OCI-LY7 (cell line): ENCODE results near the gene MRPL42. TPM values are rescaled to one million over a fixed set of nuclear protein-coding genes. Genes with fewer than 3 reads are reported as not detected.

Experiments used
- BruUV-seq: library from RNA; stranded (reverse); fragments of 400-500 nt; replicated peaks from 2 replicates; lab custom pipeline; 2021; lab: Mats Ljungman, UMichigan
- CTCF ChIA-PET: fragments of 300-600 bp; sonication (Branson Sonifier 250); formaldehyde crosslinking; loops from one replicate; lab custom pipeline; 2022; ENCODE audit warnings: antibody characterized with exemption; ENCODE audit not compliant: unreplicated experiment; lab: Charles Lee
- POLR2A ChIA-PET: fragments of 300-600 bp; sonication (Branson Sonifier 250); formaldehyde crosslinking; loops from one replicate; lab custom pipeline; 2022; ENCODE audit warnings: antibody characterized with exemption; lab: Charles Lee
- DNase-seq: peaks from one replicate; pipeline ENCODE4 v3.0.0-alpha.2; 2015; ENCODE audit warnings: low spot score
- H2AFZ ChIP-seq: fragments of 200-600 bp; sonication (generic), shearing (Covaris generic); 2 replicates; pipeline ENCODE4 v1.6.1; 2014; ENCODE audit warnings: mild to moderate bottlenecking, antibody characterized with exemption, low read length, moderate library complexity
- H3K27ac ChIP-seq: fragments of 200-600 bp; sonication (generic); 2 replicates; pipeline ENCODE4 v1.5.1; 2014; ENCODE audit warnings: mixed run types, low read depth, mild to moderate bottlenecking, moderate library complexity, low read length, inconsistent platforms; ENCODE audit not compliant: poor library complexity, severe bottlenecking
- H3K36me3 ChIP-seq: fragments of 200-600 bp; sonication (generic); 2 replicates; pipeline ENCODE4 v1.6.1; 2014; ENCODE audit warnings: mild to moderate bottlenecking, antibody characterized with exemption, low read length, moderate library complexity, mixed read lengths; ENCODE audit not compliant: insufficient read depth
- H3K4me1 ChIP-seq: fragments of 200-600 bp; sonication (generic); 2 replicates; pipeline ENCODE4 v1.5.1; 2014; ENCODE audit warnings: mild to moderate bottlenecking, low read length; ENCODE audit not compliant: insufficient read depth, poor library complexity, severe bottlenecking
- H3K4me2 ChIP-seq: fragments of 200-600 bp; sonication (generic); 2 replicates; pipeline ENCODE4 v1.6.1; 2014; ENCODE audit warnings: mild to moderate bottlenecking, low read length
- H3K4me3 ChIP-seq: fragments of 200-600 bp; sonication (generic); 2 replicates; pipeline ENCODE4 v1.5.1; 2014; ENCODE audit warnings: mild to moderate bottlenecking, low read depth, low read length; ENCODE audit not compliant: poor library complexity, severe bottlenecking
- H3K79me2 ChIP-seq: fragments of 200-600 bp; sonication (generic); 2 replicates; pipeline ENCODE4 v1.6.1; 2016; ENCODE audit warnings: low read depth, mild to moderate bottlenecking, low read length, moderate library complexity, mixed read lengths; ENCODE audit not compliant: insufficient read depth
- H3K9me2 ChIP-seq: fragments of 200-600 bp; sonication (generic); 2 replicates; pipeline ENCODE4 v1.6.1; 2016; ENCODE audit warnings: mild to moderate bottlenecking, low read length, mixed read lengths; ENCODE audit not compliant: insufficient read depth
- H3K9me3 ChIP-seq: fragments of 200-600 bp; sonication (generic); 2 replicates; pipeline ENCODE4 v1.6.1; 2014; ENCODE audit warnings: mild to moderate bottlenecking, mixed run types, low read length, mixed read lengths
- H4K20me1 ChIP-seq: fragments of 200-600 bp; sonication (generic); 2 replicates; pipeline ENCODE4 v1.6.1; 2014; ENCODE audit warnings: mild to moderate bottlenecking, antibody characterized with exemption, low read length, moderate library complexity, mixed read lengths; ENCODE audit not compliant: insufficient read depth
- CTCF ChIP-seq: fragments of 200-600 bp; sonication (generic); conservative IDR thresholded peaks from 2 replicates; pipeline ENCODE4 v1.5.1; 2014; ENCODE audit warnings: mild to moderate bottlenecking, antibody characterized with exemption, low read length, moderate library complexity, mixed read lengths
- EZH2phosphoT487 ChIP-seq: fragments of 200-600 bp; sonication (generic); IDR thresholded peaks from 2 replicates; pipeline ENCODE4 v1.6.1; 2018; ENCODE audit warnings: low read depth, borderline replicate concordance, mild to moderate bottlenecking, mixed run types, antibody characterized with exemption, low read length, moderate library complexity, mixed read lengths
- intact Hi-C: fragments of 100-400 bp; cut with micrococcal nuclease; formaldehyde crosslinking; loops from one replicate; pipeline ENCODE4 v1.10.0; 2022; ENCODE audit not compliant: unreplicated experiment
- small RNA-seq: library from RNA; depleted of rRNA; stranded (forward); fragments of <200 nt; gene quantifications from one replicate; pipeline ENCODE3, GENCODE V24; 2014
- total RNA-seq, 2 experiments: library from RNA; depleted of rRNA in 1 of 2; stranded (reverse); fragments of >200 nt in 1 of 2; shearing (Covaris generic) in 1 of 2; gene quantifications; 2 replicates each; pipeline ENCODE4 v1.2.3, GENCODE V29; 2014 to 2022

The MRPL42 gene
- total RNA-seq, 2 experiments from 2014 or later: 51.3 to 61.6 TPM

DNA sequence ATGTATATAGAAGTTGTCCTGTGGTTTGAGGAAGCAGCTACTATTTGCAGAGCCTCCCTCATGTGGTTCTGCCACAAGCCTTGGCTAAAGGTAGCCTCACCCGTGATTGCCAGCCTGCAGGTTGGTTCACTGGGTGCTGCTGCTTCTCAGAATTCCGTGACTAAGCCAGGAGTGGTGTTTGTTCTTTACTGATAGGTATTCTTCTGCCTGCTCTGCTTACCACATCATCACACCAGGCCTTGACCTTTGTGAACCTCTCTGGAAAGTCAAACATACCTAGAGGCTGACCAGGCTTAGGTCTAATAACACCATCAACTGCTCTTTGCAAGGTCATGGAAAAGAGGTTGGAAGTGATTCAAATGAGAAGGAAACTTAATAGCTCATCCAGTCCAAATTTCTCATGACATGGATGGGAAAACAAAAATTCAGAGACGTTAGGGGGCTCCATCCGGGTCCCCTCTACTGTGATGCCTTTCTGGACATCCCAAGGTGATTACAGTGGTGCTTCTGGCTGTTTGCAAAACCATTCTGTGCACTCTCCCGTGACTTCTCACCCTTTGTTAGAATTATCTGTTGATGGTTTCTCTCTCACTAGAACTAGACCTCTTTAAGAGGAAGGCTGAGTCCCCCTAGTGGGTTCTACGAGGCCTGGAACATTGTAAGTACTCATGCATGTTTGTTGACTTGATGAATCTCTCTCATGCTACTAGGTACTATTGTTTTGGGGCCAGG lies 96.7 kb downstream of the MRPL42 start:
- no peaks in the 10 kb centered on the region for H3K36me3 ChIP-seq
- no peak overlapping the region for H2AFZ ChIP-seq
- H3K9me2 ChIP-seq: no peaks in the 10 kb centered on the region
- no TSS peak for BruUV-seq
- intact Hi-C loops: loop anchor here (2.0 kb wide), 1 partner anchor 61 kb away; no protein-coding TSS in a partner anchor
- peak; percentile 61 for DNase-seq
- H3K79me2 ChIP-seq: no peaks in the 10 kb centered on the region
- no peak overlapping the region for H3K4me3 ChIP-seq
- no peak overlapping the region for H3K27ac ChIP-seq
- H3K4me2 ChIP-seq: no peak overlapping the region
- no peaks in the 10 kb centered on the region for H4K20me1 ChIP-seq
- TF ChIP-seq EZH2phosphoT487 (no peak), CTCF (peak; percentile 76)
- H3K9me3 ChIP-seq: no peaks in the 10 kb centered on the region
- ChIA-PET POLR2A (interaction anchor here (0.5 to 0.6 kb wide), 2 partner anchors 12 to 14 kb away, joined by 4 to 5 read pairs; no protein-coding TSS in a partner anchor), CTCF (no interaction called here)
- no peaks in the 10 kb centered on the region for H3K4me1 ChIP-seq

GRCh38 chr12:93565760-93566159 lies 98.4 kb downstream of the MRPL42 start:
- Histone ChIP-seq H3K4me1 (peaks cover 11% of the 10 kb centered on the region), H3K9me2 (no peaks in the 10 kb centered on the region), H2AFZ (no peak overlapping the region), H3K9me3 (no peaks in the 10 kb centered on the region), H3K36me3 (no peaks in the 10 kb centered on the region), H4K20me1 (no peaks in the 10 kb centered on the region), H3K27ac (no peak overlapping the region), H3K4me2 (no peak overlapping the region), H3K4me3 (no peak overlapping the region), H3K79me2 (no peaks in the 10 kb centered on the region)
- CTCF ChIA-PET: no interaction called here
- no peak for TF ChIP-seq CTCF
- TF ChIP-seq EZH2phosphoT487: no peak
- POLR2A ChIA-PET: no interaction called here
- BruUV-seq: no TSS peak
- intact Hi-C loops: loop anchor here (2.0 kb wide), 1 partner anchor 63 kb away; no protein-coding TSS in a partner anchor
- DNase-seq: no peak

Small RNAs within 50 kb of the gene (small RNA-seq; reads per million reads assigned to genes)
- gene RF00019: not detected

Other genes with a start within 250 kb of the MRPL42 start
- gene NUDT4, start 89.6 kb upstream of the MRPL42 start, total RNA-seq (2014; rRNA removed; shearing (Covaris generic)): 20.3 and 26.4 TPM in 2 replicates
- 32.4 and 32.5 TPM in 2 replicates for gene NUDT4, start 89.6 kb upstream of the MRPL42 start, total RNA-seq (2022)
- gene UBE2N, start 25.6 kb upstream of the MRPL42 start, total RNA-seq (2014; rRNA removed; shearing (Covaris generic)): 193 and 214 TPM in 2 replicates
- gene UBE2N, start 25.6 kb upstream of the MRPL42 start, total RNA-seq (2022): 153 and 163 TPM in 2 replicates
- not detected in 2 replicates for gene SOCS2, start 105.2 kb downstream of the MRPL42 start, total RNA-seq (2014; rRNA removed; shearing (Covaris generic))
- not detected in 2 replicates for gene SOCS2, start 105.2 kb downstream of the MRPL42 start, total RNA-seq (2022)
- 8.9 and 16.8 TPM in 2 replicates for gene CRADD, start 209.9 kb downstream of the MRPL42 start, total RNA-seq (2014; rRNA removed; shearing (Covaris generic))
- gene CRADD, start 209.9 kb downstream of the MRPL42 start, total RNA-seq (2022): 7.7 and 10.5 TPM in 2 replicates